A172 (cell line): ENCODE data around the gene ITPK1. TPM values are rescaled to one million over a fixed set of nuclear protein-coding genes. Genes with fewer than 3 reads are reported as not detected.

Experiments used
- DNase-seq: peaks from one replicate; pipeline ENCODE4 v3.0.0-alpha.2; 2015; ENCODE audit warnings: low spot score
- total RNA-seq: library from RNA; depleted of rRNA; stranded (reverse); fragments of >200 nt; shearing (Covaris generic); gene quantifications from 2 replicates; pipeline ENCODE4 v1.2.3, GENCODE V29; 2014

Gene ITPK1
- total RNA-seq, 1 experiment from 2014 or later, result 9.2 TPM

- no peak for DNase-seq
Measured at GRCh38 chr14:93010522-93011140, 105.1 kb downstream of the ITPK1 start.

DNA sequence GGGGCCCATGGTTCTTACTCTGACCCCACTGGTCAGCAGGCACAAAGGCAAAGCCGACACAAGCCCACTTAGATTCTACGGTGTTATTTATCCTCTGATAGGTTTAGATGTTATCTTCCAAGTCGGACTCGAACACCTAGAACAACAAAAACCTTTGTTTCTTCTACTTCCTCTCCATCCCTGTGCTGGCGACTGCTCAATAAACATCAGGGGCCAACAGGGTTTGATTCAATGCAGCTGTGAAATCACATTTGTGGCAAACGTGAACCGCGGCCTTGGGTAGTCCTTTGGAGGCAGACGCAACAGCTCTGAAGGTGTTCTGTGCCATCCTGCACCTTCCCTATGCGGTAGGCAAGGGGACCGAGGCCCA is 105.6 kb downstream of the ITPK1 start:
- DNase-seq, result no peak

DNA sequence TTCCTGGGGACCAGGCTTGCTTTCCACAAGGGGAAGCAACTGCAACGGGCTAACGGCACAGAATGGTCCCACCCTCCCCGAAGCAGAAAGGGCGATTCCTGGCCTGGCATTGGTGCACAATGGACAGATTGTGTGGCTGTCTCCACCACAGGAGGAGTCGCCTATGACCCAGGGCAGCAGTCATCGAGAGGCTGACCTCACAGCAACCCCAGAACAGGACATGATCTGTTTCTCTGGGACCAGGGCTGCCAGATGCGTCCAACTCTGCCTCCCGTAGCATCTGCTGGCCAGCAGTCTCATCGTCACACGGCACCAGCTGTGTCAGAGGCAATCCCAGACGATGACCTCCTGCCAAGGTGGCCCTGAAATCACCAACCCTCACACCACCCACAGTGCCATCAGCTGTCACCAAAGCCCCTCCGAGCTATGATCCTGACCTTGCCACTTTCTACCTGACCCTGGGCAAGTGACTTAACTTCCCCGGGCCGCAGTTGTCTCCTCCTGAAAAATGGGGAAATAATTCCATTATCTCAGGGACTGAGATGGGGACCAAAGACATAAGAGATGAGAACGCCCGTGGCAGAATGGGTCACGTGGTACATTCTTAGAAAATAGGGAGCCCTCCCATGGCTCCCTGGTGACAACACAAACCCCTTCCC is 106.1 kb downstream of the ITPK1 start:
- no peak for DNase-seq

DNA sequence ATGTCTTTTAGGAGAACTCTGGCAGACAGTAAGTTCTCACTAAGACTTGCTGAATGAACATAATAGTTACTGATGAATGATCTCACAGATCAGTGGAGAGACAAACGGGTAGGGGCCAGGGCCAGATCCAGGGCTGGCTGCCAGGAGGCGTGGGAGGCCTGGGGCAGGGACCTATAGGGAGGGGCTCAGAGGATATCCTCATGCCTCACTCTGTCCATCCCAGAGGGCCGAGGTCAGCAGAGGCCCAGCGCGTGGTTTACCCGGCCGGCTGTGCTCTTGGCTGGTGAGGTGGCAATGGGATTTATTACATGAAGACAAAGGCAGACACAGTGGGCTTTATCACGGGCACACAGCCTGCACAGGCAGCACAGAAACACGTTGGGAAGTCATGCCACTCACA is 107.3 kb downstream of the ITPK1 start:
- peak; percentile 17 for DNase-seq

GRCh38 chr14:93007225-93007997 is 108.3 kb downstream of the ITPK1 start:
- peak; percentile 63 for DNase-seq

- DNase-seq, result no peak
Measured at GRCh38 chr14:93006567-93007051, 109.1 kb downstream of the ITPK1 start.

DNA sequence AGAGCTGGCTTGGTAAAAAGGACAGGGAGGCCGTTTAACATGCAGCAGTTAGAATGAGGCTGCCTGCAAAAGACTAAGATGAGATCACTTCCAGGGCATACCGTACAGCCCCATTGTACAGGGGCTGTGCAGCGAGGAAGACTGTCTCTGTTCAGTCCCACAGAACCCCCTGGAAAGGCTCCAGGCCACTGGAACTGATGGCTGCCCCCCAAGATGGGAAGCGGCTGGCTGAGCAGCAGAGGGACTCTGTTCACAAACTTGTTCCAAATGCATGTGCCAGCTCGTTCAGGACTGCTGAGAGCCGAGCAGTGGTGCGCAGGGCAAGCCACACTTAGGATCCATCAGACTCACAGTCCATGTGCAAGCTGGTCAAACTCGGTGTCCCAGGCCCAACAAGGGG is 109.9 kb downstream of the ITPK1 start:
- DNase-seq, result no peak

- DNase-seq, result no peak
Measured at GRCh38 chr14:93005135-93005813, 110.5 kb downstream of the ITPK1 start.

- DNase-seq, result no peak
Measured at GRCh38 chr14:93004699-93005082, 111.0 kb downstream of the ITPK1 start.

DNA sequence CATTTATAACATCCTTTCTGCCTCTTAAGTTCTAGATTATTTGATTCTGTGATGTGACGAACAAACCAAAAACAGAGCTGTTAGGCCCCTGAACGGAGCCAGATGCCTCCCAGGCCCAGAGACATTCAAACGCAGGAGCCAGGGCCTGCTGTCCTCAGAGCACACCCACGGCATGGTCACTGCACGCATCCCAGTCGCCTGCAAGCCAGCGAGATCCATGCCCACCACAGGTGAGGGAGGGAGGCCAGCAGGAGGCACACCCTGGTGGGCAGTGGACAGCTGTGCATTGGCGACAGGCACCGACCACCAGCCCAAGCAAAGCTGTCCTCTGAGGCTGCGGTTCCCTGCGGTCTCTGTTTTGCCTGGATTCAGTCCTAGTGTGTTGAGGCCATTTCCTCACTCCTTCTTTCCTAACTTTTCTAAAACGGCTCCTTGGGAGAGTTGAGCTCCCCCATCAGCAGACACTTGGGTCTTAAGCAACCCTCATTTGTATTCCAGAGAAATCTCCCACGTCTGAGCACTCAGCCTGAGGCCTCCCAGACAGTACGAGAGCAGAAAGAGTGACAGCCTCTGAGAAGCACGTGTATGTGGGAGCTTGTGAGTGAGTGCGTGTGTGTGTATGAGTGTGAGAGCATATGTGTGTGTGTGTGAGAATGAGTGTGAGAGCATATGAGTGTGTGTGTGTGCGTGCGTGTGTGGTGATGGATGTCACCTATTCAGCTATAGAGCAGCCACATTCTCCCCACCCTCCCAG is 111.6 kb downstream of the ITPK1 start:
- DNase-seq, result no peak

GRCh38 chr14:93002851-93003298 is 112.8 kb downstream of the ITPK1 start:
- DNase-seq, result no peak

- no peak for DNase-seq
Measured at GRCh38 chr14:93002049-93002448, 113.7 kb downstream of the ITPK1 start.

- DNase-seq, result no peak
Measured at GRCh38 chr14:92998946-92999345, 116.8 kb downstream of the ITPK1 start.

- no peak for DNase-seq
Measured at GRCh38 chr14:92997343-92998061, 118.2 kb downstream of the ITPK1 start.

DNA sequence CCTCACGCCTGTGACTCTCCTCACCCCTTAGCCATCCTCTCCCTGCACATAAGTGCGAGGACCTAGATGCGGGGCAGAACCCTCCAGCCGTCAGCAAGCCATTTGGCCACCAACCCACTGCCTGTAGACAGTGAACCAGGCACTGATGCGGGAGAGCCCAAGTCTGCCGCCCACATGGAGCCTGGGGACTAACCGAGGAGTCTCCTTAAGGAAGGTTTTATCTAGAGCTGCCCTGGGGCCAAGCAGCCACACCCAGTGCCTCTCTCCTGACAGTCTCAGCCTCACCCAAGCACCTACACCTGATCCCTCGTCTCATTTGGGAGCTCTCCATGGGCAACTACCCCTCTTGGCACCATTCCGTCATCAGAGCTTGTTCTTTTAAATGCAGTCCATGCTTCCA is 120.1 kb downstream of the ITPK1 start:
- DNase-seq, result no peak

- DNase-seq, result no peak
Measured at GRCh38 chr14:92994942-92995341, 120.8 kb downstream of the ITPK1 start.

DNA sequence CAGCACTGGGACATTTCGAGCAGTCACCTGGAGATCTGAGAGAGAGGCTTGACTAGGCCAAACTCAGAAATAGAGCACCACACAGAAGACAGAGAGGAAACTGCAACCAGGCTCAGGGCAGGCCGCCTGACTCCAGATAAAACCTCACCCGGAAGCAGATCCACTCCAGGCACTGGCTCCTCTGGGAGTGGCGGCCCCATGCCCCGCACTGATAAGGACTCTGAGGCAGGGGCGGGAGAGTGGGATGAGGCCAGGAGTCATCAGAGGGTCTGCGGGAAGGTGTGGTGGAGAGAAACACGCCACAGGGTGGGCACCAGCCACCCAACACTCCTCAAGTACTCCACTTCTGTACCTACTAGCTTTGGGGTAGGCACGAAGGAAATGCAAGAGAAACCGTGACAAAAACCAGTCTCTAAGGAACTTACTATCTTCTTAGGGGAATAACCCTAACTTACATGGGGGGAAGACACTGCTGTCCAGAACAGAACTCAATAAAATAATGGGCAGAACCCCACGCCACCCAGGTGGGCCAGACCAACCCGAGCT is 121.5 kb downstream of the ITPK1 start:
- no peak for DNase-seq

GRCh38 chr14:92993302-92993701 is 122.4 kb downstream of the ITPK1 start:
- no peak for DNase-seq

DNA sequence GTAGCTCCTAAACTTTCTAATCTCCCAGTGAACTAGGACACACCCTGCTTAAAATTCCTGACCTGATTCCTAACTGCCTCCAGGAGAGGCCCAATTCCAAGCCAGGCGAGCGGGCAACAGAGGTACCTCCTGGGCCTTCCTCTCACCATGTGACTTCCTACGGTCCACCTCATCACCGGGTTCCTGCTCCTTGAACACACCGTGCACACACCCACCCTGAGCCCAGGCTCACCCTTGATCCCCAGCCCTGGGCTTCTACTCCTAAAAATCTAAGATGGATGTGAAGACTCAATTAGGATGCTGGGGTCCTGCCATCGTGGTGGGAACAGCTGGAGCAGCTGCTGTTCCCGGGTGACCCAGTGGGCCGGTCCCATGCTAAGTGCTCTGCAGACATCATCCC is 124.2 kb downstream of the ITPK1 start:
- no peak for DNase-seq
